SIG-M5 treated with dmso at 0.1 percent for 504 hours (cell line): ENCODE measurements around the gene UNC93B1.

Source experiments
- DNase-seq: peaks from one replicate; lab custom pipeline; 2025; ENCODE audit not compliant: unreplicated experiment; lab: John Stamatoyannopoulos, UW

UNC93B1 gene, protein sequence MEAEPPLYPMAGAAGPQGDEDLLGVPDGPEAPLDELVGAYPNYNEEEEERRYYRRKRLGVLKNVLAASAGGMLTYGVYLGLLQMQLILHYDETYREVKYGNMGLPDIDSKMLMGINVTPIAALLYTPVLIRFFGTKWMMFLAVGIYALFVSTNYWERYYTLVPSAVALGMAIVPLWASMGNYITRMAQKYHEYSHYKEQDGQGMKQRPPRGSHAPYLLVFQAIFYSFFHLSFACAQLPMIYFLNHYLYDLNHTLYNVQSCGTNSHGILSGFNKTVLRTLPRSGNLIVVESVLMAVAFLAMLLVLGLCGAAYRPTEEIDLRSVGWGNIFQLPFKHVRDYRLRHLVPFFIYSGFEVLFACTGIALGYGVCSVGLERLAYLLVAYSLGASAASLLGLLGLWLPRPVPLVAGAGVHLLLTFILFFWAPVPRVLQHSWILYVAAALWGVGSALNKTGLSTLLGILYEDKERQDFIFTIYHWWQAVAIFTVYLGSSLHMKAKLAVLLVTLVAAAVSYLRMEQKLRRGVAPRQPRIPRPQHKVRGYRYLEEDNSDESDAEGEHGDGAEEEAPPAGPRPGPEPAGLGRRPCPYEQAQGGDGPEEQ

DNA sequence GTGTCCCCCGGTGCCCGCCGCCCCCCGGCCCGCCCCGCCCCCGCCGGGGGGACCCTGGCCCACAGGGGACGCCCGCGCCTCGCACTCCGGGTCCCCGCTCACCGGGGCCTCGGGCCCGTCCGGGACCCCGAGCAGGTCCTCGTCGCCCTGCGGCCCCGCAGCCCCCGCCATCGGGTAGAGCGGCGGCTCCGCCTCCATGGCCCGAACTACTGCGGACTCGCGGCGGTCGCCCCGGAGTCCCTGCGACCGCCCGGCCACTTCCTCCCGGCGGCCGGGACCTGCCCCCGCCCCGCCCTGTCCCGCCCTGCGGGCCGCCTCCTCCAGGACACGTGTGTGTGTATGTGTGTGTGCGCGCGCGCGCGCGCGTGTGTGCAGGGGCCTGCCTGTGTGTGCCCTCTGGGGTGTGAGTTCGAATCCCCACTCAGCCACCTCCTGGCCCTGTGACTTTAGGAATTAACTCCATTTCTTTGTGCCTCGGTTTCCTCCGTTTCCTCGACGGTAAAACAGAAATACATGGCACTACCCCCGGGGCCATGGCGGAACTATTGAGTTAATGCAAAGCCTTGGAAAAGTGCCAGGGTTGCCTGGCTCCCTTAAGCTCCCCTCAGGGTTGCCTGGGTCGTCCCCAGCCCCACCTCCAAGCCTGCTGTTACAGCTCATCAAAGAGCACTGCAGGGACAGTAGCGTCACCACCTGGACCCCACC lies at the start of gene UNC93B1:
Gene UNC93B1, minus strand, starts transcription at position 252 of the 705 bp plus-strand sequence. Its CDS starts 54 bp downstream, at position 198.
- peak; percentile 79 for DNase-seq

DNA sequence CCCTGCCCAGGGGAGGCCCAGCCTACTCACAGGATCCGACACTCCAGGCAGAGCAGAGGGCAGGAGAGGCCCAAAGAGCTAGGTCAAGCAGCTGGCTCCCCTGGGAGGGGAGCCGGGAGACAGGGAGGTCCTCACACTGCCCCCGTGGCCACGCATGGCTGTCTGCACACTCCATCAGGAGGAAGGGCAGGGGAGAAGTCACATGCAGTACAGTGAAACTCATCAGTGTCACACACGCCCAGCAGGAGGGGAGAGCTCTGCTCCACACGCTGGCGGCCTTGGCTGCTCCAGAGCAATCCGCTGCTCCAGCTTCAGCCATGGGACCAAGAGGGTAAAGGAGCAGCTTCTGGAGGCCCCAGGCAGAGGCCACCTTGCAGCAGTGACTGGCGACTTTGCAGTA lies 49.2 kb upstream of the UNC93B1 start:
- no peak for DNase-seq

DNA sequence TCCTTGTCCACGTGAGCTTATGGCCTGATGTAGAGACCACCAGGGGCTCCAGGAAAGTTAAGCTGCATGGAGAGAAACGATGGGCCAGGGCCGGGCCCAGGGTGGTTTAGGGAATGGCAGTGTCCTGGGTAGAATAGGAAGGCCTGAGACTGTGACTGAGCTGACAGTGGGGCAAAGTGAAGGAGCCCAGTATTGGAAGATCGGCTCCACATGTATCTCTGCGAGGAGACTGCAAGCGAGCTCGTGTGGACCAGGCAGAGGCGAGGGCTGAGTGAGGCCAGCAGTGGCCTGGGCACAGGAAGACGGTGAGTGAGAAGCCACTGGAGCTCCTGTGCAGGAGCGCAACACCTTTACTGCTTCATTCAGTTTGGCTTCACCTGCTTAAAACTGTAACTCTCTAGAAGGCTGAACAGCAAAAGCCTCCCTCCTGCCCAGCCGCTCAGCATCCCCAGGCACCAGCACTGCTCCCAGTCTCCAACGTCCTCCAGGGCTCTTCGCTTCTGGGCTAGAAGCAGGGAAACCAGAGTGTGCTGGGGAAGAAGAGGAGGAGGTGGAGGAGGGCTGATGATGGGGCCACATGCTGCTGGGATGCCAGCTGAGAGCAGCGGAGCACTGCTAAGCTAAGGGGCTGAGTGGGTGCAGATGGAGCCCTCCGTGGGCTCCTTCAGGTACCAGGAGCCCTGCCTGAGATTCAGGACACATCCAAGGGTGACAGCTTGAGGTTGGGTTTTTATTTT lies 48.4 kb upstream of the UNC93B1 start:
- no peak for DNase-seq

DNA sequence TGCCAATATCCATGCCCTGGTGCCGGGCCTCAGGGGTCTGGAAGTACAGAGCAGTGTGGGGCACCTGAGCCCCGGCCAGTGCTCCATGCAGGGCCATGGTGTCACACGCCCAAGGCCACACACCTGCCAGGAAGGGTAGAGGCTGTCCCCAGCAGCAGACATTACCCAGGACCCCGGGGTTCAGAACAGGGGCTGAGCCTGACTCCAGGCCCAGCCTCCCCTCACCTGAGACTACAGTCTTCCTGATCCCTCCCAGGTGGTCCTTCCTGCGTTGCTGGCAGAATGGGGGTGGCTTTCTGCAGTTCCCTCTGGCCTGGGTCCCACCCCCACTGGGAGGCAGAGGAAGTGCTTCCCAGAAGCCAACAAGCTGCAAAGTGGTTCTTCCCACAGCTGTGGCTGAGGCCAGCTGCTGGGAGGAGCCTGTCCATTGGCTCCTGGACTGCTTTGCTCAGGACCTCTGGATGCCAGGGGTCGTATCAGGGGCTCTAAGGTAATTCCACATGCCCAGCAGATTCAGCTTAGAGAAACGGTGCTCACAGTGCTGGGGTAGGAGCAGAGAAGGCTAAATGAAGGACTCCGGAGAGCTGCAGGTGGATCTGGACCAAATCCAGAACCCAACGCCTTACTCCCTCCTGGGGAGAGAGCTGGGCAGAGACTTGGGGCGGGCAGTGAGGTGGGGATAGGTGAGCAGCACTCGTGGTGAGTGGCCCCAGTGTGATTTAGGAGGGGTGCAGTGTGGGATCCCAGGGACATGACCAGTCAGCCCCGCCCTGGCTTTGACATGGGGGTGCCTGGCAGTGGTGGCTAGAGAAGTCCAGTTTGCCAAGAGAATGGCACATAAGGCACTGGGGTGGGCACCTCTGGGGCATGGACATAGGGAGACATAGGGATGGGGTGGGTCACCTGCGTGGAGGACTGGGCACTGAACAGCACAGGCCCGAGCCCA lies 47.6 kb upstream of the UNC93B1 start:
- no peak for DNase-seq

DNA sequence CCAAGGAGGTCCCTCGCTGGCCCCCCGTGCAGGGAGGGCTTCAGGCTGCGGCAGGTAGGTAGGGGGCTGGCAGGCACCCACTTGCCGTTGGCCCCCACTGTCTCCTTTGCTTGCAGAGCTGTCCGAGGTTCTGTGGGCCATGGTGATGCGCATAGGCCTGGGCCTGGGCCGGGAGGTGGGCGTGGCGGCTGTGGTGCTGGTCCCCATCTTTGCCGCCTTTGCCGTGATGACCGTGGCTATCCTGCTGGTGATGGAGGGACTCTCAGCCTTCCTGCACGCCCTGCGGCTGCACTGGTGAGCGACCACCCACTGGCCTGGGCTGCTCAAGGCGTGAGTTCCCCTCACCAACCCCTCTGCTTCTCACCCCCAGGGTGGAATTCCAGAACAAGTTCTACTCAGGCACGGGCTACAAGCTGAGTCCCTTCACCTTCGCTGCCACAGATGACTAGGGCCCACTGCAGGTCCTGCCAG lies 46.5 kb upstream of the UNC93B1 start:
- DNase-seq, result no peak

DNA sequence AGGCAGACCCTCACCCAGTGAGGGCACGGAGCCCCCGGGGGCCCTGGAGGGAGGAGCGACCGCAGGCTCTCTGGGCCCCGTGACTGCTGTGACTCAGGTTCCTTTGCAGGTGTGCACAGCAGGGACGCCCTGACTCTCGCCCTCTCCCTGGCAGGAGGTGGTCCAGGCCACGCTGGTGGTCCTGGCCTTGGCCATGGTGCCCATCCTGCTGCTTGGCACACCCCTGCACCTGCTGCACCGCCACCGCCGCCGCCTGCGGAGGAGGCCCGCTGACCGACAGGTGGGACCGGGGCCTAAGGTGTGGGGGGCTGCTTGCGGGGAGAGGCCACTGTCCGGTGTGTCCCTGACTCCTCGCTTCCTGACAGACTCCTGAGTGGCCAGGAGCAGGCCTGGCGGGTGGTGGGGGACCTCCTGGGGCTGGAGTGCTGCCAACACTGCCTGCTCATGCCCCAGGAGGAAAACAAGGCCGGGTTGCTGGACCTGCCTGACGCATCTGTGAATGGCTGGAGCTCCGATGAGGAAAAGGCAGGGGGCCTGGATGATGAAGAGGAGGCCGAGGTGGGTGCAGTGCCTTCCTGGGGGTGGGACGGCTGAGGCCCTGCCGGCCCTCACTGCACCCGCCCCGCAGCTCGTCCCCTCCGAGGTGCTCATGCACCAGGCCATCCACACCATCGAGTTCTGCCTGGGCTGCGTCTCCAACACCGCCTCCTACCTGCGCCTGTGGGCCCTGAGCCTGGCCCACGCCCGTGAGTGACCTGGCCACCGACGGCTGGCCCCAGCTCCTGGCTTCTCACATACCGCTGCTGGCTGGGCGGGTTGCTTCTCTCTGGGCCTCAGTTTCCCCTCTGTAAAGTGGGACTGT lies 45.8 kb upstream of the UNC93B1 start:
- DNase-seq, result no peak

DNA sequence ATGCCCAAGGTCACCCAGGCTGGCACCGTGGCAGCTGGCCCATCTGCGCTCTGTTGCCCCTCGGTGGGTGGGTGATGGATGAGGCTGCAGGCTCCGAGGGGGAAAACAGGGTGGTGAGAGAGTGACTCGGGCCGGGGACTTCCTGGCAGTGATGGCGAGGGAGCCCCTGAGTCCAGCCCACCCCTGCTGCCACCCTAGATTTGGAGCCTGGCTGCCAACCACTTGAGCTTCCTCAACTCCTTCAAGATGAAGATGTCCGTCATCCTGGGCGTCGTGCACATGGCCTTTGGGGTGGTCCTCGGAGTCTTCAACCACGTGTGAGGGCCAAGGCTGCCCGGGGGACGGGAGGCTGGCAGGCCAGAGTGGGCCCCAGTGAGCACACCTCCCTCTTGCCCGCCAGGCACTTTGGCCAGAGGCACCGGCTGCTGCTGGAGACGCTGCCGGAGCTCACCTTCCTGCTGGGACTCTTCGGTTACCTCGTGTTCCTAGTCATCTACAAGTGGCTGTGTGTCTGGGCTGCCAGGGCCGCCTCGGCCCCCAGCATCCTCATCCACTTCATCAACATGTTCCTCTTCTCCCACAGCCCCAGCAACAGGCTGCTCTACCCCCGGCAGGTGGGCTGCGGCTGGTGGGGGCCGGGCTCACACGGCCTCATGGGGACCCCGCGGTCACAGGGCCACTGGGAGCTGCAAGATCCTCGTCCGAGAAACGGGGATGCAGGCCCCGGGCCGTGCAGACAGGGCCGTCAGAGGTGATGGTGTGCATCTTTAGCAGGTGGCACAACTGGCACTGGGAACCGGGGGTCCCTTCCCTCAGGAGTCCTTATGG lies 45.0 kb upstream of the UNC93B1 start:
- no peak for DNase-seq

DNA sequence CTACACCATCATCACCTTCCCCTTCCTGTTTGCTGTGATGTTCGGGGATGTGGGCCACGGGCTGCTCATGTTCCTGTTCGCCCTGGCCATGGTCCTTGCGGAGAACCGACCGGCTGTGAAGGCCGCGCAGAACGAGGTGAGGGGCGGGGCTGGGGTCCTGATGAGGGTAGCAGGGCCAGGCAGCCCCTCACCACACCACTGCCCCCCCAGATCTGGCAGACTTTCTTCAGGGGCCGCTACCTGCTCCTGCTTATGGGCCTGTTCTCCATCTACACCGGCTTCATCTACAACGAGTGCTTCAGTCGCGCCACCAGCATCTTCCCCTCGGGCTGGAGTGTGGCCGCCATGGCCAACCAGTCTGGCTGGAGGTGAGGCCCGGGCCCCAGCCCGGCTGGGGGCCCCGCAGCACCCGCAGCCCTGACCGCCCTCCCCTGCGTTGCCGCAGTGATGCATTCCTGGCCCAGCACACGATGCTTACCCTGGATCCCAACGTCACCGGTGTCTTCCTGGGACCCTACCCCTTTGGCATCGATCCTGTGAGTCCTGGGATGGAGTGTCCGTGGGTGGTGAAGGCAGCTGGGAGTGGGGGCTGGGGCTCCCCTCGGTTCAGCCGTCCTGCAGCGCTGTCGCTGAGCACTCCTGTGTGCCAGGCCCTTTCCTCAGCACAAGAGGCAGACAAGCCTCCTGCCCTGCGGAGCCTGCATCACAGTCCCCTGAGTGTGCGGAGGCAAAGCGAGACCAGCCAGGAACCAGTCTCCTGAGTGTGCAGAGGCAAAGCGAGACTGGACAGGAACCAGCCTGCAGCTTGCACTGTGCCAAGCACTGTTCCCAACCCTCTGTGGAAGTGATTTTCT lies 43.8 kb upstream of the UNC93B1 start:
- DNase-seq, result no peak

DNA sequence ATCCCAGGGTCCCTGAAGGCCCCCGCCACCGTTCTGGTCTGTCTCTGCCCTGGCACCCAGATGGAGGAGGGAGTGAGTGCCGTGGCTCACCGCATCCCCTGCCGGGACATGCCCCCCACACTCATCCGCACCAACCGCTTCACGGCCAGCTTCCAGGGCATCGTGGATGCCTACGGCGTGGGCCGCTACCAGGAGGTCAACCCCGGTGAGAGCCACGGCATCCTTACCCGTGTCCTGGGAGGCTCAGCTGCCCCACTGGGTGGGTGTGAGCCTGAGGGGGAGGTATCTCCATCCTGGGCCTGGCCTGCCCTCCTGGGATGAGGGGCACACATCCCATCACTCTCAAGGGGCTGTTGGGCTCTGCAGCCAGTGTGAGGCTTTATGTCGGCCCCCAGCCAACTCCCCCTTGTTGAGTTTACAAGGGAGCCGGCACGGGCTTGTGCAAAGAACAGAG lies 41.0 kb upstream of the UNC93B1 start:
- no peak for DNase-seq

DNA sequence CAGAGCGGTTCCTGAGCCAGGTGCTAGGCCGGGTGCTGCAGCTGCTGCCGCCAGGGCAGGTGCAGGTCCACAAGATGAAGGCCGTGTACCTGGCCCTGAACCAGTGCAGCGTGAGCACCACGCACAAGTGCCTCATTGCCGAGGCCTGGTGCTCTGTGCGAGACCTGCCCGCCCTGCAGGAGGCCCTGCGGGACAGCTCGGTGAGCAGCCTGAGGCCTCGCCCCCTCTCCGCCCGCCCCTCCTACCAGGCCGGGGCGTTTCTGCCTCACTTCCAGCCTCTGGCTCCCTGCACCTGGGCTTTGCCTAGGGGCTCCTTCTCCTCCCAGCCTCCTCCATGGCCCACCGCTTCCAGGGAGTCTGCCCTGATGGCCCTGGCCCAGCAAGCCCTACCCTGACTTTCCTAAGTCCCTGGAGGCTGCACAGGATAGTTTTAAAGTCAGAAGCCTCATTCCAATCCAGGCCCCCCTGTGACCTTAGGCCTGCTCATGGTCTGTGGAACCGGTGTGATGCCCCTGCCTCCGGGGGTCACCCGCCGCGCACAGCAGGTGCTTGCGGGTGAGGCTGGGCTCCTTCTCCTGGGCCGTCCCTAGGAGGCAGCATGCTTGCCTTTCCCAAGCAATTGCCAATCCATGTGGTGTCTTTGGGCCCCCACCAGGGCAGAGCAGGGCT lies 40.4 kb upstream of the UNC93B1 start:
- no peak for DNase-seq

DNA sequence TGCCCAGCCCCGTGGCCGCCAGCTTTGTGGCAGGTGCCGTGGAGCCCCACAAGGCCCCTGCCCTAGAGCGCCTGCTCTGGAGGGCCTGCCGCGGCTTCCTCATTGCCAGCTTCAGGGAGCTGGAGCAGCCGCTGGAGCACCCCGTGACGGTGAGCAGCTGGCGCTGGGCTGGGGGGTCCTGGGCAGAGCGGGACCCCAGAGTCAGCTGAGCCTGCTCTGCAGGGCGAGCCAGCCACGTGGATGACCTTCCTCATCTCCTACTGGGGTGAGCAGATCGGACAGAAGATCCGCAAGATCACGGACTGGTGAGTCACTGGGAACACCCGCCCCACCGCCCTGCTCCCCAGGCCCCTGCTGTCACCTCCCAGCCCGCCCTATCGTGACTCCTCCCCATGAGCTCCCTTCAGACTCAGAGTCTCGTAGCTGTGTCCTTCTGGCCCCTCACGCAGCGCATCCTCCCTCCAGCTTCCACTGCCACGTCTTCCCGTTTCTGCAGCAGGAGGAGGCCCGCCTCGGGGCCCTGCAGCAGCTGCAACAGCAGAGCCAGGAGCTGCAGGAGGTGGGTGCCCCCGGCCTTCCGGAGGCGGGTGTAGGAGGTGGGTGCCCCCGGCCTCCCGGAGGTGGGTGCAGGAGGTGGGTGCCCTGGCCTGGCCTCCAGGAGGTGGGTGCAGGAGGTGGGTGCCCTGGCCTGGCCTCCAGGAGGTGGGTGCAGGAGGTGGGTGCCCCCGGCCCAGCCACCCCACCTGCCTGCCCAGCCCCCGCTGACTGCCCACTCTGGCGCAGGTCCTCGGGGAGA lies 39.6 kb upstream of the UNC93B1 start:
- peak; percentile 92 for DNase-seq

DNA sequence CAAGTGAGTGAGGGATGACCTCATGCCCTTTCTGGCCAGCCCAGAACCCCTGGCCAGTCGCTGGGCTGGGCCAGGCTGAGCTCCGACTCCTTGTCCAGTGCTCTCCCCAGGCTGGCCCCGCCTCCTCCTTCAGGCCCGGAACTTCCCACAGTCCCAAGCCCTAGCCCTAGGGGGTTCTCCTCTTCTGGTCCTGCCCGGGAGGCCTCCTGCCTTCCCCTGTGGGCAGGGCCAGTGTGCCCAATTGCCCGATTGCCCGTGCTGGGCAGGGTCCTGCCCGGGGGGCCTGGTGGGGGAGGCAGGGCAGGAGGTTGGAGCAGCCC lies 39.1 kb upstream of the UNC93B1 start:
- peak; percentile 31 for DNase-seq

DNA sequence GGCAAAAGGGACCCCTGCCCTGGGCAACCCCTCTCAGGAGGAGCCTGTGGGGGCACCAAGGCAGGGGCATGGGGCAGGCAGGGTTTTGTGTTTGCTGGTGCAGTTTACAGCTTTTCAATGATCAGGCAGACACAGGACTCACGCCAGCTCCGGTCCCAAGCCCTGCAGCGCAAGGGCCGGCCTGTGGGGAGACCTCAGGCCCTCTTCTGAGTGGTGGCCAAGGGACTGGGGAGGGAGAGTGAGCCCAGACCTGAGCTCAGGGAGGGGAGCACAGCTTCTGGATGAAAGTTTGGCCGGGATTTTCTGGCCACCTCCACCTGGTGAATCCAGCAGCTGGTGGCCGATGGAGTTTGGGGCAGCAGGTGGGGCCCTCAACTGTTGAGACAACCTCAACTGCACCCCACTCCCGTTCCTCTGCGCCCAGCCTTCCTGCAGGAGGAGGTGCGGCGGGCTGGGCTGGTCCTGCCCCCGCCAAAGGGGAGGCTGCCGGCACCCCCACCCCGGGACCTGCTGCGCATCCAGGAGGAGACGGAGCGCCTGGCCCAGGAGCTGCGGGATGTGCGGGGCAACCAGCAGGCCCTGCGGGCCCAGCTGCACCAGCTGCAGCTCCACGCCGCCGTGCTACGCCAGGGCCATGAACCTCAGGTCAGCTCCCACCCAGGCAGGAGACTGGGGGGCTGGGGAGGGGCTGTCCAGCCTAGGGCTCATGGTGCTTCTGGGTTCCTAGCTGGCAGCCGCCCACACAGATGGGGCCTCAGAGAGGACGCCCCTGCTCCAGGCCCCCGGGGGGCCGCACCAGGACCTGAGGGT lies 38.5 kb upstream of the UNC93B1 start:
- DNase-seq, result no peak

DNA sequence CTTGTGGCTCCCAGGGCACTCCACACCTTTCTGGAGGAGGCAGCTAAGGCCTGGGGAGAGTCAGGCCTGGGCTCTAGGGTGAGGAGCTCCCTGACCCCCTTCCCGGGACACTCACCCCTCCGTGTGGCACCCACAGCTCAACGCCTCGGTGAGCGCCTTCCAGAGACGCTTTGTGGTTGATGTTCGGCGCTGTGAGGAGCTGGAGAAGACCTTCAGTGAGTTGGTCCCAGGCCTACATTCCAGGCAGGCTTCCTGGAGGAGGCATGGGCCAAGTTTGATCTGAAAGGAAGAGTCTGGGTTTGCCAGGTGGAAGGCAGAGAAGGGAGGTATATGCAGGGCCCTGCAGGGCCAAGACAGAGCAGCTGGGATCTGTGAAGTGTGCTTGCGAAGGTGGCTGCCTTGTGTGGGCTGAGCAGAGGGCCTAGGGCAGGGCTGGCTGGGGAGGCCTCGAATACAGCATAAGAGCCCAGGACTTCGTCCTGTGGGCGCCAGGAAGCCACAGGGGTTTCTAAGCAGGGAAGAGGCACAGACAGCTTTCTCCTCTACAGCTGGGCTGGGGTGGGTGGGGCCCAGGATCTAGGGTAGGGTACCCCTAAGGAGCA lies 37.8 kb upstream of the UNC93B1 start:
- DNase-seq, result no peak
